Keratinocyte (primary cell): ENCODE results near the gene SELENOS. TPM values are rescaled to one million over a fixed set of nuclear protein-coding genes. Genes with fewer than 3 reads are reported as not detected.

Experiments
- DNase-seq: peaks from one replicate; pipeline ENCODE4 v3.0.0-alpha.2; 2011; ENCODE audit warnings: low read depth, missing footprints, low spot score
- FAIRE-seq: peaks from 2 replicates; lab custom pipeline; 2011; peaks lifted over from hg19 to GRCh38; lab: Jason Lieb, UNC
- H2AFZ ChIP-seq: 2 replicates; pipeline ENCODE4 v1.6.0; 2012; ENCODE audit warnings: low read length, control low read depth, inconsistent platforms; ENCODE audit not compliant: control insufficient read depth
- H3K27ac ChIP-seq: 2 replicates; pipeline ENCODE4 v1.5.1; 2011; ENCODE audit warnings: low read length; ENCODE audit not compliant: control insufficient read depth, insufficient read depth
- H3K27me3 ChIP-seq: 3 replicates; pipeline ENCODE4 v1.6.0; 2011; ENCODE audit warnings: low read length; ENCODE audit not compliant: control insufficient read depth, insufficient read depth; ENCODE audit errors: extremely low read depth
- H3K36me3 ChIP-seq, 2 experiments: 2 replicates in 1 of 2; 3 replicates in 1 of 2; pipeline ENCODE4 v1.5.1; 2011; ENCODE audit warnings: low read length in 2 of 2, mild to moderate bottlenecking in 1 of 2; ENCODE audit not compliant: control insufficient read depth in 2 of 2, insufficient read depth in 2 of 2; ENCODE audit errors: extremely low read depth in 1 of 2
- H3K4me1 ChIP-seq: 3 replicates; pipeline ENCODE4 v1.5.1; 2011; ENCODE audit warnings: low read length; ENCODE audit not compliant: control insufficient read depth, insufficient read depth; ENCODE audit errors: extremely low read depth
- H3K4me2 ChIP-seq: 3 replicates; pipeline ENCODE4 v1.6.0; 2011; ENCODE audit warnings: low read depth, low read length; ENCODE audit not compliant: control insufficient read depth, insufficient read depth; ENCODE audit errors: extremely low read depth
- H3K4me3 ChIP-seq, 3 experiments: fragments of 200-600 bp in 1 of 3; sonication (generic) in 1 of 3; 2 replicates in 2 of 3; 3 replicates in 1 of 3; pipeline ENCODE4 v1.5.1; 2011 to 2016; ENCODE audit warnings: low read length in 3 of 3, mild to moderate bottlenecking in 3 of 3, control low read depth in 2 of 3, inconsistent platforms in 1 of 3, low read depth in 1 of 3, mixed read lengths in 1 of 3, mixed run types in 1 of 3, moderate library complexity in 1 of 3; ENCODE audit not compliant: control insufficient read depth in 2 of 3, insufficient read depth in 2 of 3; ENCODE audit errors: extremely low read depth in 1 of 3
- H3K79me2 ChIP-seq: 2 replicates; pipeline ENCODE4 v1.6.0; 2012; ENCODE audit warnings: low read length; ENCODE audit not compliant: control insufficient read depth, insufficient read depth
- H3K9ac ChIP-seq: 3 replicates; pipeline ENCODE4 v1.6.0; 2011; ENCODE audit warnings: low read length; ENCODE audit not compliant: control insufficient read depth, insufficient read depth; ENCODE audit errors: extremely low read depth
- H3K9me1 ChIP-seq: 3 replicates; pipeline ENCODE4 v1.6.0; 2011; ENCODE audit warnings: low read length; ENCODE audit not compliant: control insufficient read depth, insufficient read depth; ENCODE audit errors: extremely low read depth
- H3K9me3 ChIP-seq: 2 replicates; pipeline ENCODE4 v1.5.1; 2012; ENCODE audit warnings: low read depth, low read length; ENCODE audit not compliant: control insufficient read depth
- H4K20me1 ChIP-seq: 3 replicates; pipeline ENCODE4 v1.6.0; 2011; ENCODE audit warnings: low read length; ENCODE audit not compliant: control insufficient read depth, insufficient read depth; ENCODE audit errors: extremely low read depth
- EZH2 ChIP-seq: IDR thresholded peaks from one replicate; pipeline ENCODE4 v1.6.1; 2012; ENCODE audit warnings: inconsistent platforms, mild to moderate bottlenecking, low read length, moderate library complexity
- dilution Hi-C: fragments of 300-500 bp; cut with MboI; formaldehyde crosslinking; loops from one replicate; pipeline ENCODE4 v1.7.0; 2020; ENCODE audit warnings: low sequenced_read_pairs; ENCODE audit not compliant: extremely low pct_ligation_motif_present
- polyA plus RNA-seq, 5 experiments: library from polyadenylated mRNA; depleted of rRNA in 3 of 5; stranded (reverse) in 3 of 5; stranded (forward) in 1 of 5; unstranded in 1 of 5; fragments of >200 nt; gene quantifications; 1 replicate in 1 of 5; 2 replicates in 3 of 5; 3 replicates in 1 of 5; pipeline versions ENCODE4 v1.2.1 to v1.2.3, GENCODE V29; 2011 to 2012; ENCODE audit warnings: missing spikeins in 2 of 5, low read depth in 1 of 5, low replicate concordance in 1 of 5
- TF ChIP-seq, protein P1 (sequence below), 3 experiments: IDR thresholded peaks in 1 of 3; conservative IDR thresholded peaks in 1 of 3; optimal IDR thresholded peaks in 1 of 3; 2 replicates in 2 of 3; 3 replicates in 1 of 3; pipeline versions ENCODE3 to v1.5.1; 2011; ENCODE audit warnings: low read length in 3 of 3, mild to moderate bottlenecking in 3 of 3, moderate library complexity in 2 of 3, control low read depth in 1 of 3, inconsistent platforms in 1 of 3; ENCODE audit not compliant: insufficient read depth in 2 of 3; ENCODE audit errors: extremely low read depth in 1 of 3

The SELENOS gene
- polyA plus RNA-seq, 1 donor (not counting 4 experiments of a cell fraction or from before 2014, with no cell fraction given), result 82.2 TPM

DNA sequence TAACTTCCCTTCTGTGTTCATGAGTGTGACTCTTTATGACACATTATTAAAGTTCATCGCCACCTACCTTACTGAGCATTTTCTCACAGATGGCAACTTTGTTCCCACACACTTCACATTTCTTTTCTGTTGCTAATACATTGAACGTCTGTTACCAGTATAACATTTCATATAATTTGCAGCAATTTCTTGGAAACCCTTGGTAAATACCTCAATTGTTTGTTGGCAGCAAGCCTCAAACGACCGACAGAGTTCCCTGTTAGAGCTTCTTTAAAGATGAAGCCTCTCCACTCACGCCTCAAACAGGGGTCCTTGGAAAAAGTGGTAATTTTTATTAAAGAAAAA, 22.3 kb downstream of the SELENOS start:
- no peaks in the 10 kb centered on the region for H3K9me1 ChIP-seq
- H3K9ac ChIP-seq, result no peak overlapping the region
- no peak overlapping the region for H3K4me2 ChIP-seq
- peaks cover 2% of the 10 kb centered on the region for H3K4me1 ChIP-seq
- peaks cover 14% of the 10 kb centered on the region for H3K79me2 ChIP-seq
- dilution Hi-C loops, result no loop called here
- TF ChIP-seq EZH2, result no peak
- TF ChIP-seq, protein P1, sequence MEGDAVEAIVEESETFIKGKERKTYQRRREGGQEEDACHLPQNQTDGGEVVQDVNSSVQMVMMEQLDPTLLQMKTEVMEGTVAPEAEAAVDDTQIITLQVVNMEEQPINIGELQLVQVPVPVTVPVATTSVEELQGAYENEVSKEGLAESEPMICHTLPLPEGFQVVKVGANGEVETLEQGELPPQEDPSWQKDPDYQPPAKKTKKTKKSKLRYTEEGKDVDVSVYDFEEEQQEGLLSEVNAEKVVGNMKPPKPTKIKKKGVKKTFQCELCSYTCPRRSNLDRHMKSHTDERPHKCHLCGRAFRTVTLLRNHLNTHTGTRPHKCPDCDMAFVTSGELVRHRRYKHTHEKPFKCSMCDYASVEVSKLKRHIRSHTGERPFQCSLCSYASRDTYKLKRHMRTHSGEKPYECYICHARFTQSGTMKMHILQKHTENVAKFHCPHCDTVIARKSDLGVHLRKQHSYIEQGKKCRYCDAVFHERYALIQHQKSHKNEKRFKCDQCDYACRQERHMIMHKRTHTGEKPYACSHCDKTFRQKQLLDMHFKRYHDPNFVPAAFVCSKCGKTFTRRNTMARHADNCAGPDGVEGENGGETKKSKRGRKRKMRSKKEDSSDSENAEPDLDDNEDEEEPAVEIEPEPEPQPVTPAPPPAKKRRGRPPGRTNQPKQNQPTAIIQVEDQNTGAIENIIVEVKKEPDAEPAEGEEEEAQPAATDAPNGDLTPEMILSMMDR (optimal IDR thresholded peaks at IDR 0.05 in 1 of 3, IDR thresholded peaks at IDR 0.05 in 1 of 3, conservative IDR thresholded peaks at IDR 0.05 in 1 of 3; ENCODE audit: extremely low read depth in 1 of 3, insufficient read depth in 2 of 3, low read length in 3 of 3), result no peak
- DNase-seq (no peak), FAIRE-seq (no peak)
- no peaks in the 10 kb centered on the region for H3K9me3 ChIP-seq
- no peak overlapping the region for H3K27ac ChIP-seq
- H3K4me3 ChIP-seq, result no peak overlapping the region
- no peaks in the 10 kb centered on the region for H3K36me3 ChIP-seq
- no peak overlapping the region for H2AFZ ChIP-seq
- H3K27me3 ChIP-seq, result no peaks in the 10 kb centered on the region
- peaks cover under 1% of the 10 kb centered on the region for H4K20me1 ChIP-seq

DNA sequence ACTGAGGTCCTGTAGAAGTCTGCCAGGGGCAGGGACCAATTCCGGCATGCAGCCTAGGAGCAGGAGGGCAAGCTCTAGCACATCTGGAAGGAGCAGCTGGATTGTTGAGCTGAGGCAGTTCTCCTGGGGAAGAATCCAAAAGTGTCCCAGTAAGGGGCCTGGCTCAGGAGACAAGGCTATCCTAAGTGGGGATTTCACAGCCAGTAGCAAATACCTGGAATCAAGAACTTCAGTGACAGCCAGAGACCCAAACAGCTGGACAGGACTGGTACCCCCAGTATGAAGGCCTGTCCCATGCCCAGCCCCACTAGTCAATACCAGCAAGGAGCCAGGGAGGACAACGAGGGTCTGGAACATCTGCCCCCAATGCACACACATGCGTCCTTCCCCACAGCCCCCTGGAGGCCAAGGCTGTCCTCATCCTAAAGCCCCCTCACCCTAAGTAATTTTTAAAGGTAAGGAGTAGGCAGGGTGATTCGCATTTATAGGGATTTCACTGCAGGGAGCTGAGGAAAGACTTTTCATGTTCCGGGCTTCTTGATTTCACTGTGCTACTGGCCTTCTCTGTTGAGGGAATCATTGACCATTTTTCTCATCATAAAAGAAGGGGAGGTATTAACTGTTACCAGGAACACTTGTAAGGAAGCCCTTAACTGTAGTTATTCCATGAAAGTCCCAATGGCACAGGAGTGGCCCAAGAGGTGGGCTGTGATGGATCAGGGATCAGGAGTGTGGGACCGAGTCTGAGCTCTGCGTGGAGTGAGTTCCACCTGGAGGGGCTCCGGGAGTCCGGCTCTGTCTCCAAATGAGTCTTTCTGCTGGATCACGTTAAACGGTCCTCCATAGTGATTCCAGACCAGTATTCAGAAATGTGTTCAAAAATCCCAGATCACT, 22.9 kb downstream of the SELENOS start:
- no peaks in the 10 kb centered on the region for H3K27me3 ChIP-seq
- H3K4me2 ChIP-seq, result no peak overlapping the region
- no peak overlapping the region for H3K4me3 ChIP-seq
- no peaks in the 10 kb centered on the region for H3K36me3 ChIP-seq
- peaks cover 4% of the 10 kb centered on the region for H4K20me1 ChIP-seq
- no peak overlapping the region for H2AFZ ChIP-seq
- no peak overlapping the region for H3K9ac ChIP-seq
- FAIRE-seq (no peak), DNase-seq (no peak)
- no peak for TF ChIP-seq EZH2
- dilution Hi-C loops, result no loop called here
- peaks cover 7% of the 10 kb centered on the region for H3K4me1 ChIP-seq
- no peaks in the 10 kb centered on the region for H3K9me1 ChIP-seq
- H3K79me2 ChIP-seq, result peaks cover 20% of the 10 kb centered on the region
- no peak overlapping the region for H3K27ac ChIP-seq
- H3K9me3 ChIP-seq, result no peaks in the 10 kb centered on the region
